SK-N-SH (cell line): ENCODE data around the gene SYNE1. TPM values are rescaled to one million over a fixed set of nuclear protein-coding genes. Genes with fewer than 3 reads are reported as not detected.

Experiments used
- CTCF ChIA-PET: fragments of 300-600, 350-600 bp; formaldehyde crosslinking; extraction: SDS; loops from one replicate; lab custom pipeline; 2021; lab: Yijun Ruan, JAX
- POLR2A ChIA-PET: fragments of 350-600 bp; sonication (Branson Sonifier 250); formaldehyde crosslinking; extraction: SDS; loops from one replicate; lab custom pipeline; 2020; ENCODE audit warnings: antibody characterized with exemption, inconsistent platforms; lab: Yijun Ruan, JAX
- DNase-seq: peaks from one replicate; pipeline ENCODE4 v3.0.0; 2012
- H2AFZ ChIP-seq: fragments of 200-600 bp; sonication (generic); 2 replicates; pipeline ENCODE4 v1.8.1; 2016; ENCODE audit warnings: antibody characterized with exemption, mild to moderate bottlenecking, low read depth
- H3F3A ChIP-seq: fragments of 200-600 bp; sonication (generic); replicated peaks from 2 replicates; pipeline ENCODE3; 2016; ENCODE audit warnings: antibody characterized with exemption, mild to moderate bottlenecking; ENCODE audit not compliant: insufficient read depth
- H3K27ac ChIP-seq, 2 experiments: fragments of 200-500 bp in 1 of 2; fragments of 200-600 bp in 1 of 2; sonication (Bioruptor generic) in 1 of 2; sonication (generic), shearing (Covaris generic) in 1 of 2; 2 replicates each; pipeline versions ENCODE4 v1.5.1 to v1.6.1; 2014 to 2016; ENCODE audit warnings: low read depth in 2 of 2, inconsistent platforms in 1 of 2, low read length in 1 of 2, mild to moderate bottlenecking in 1 of 2, mixed read lengths in 1 of 2
- H3K27me3 ChIP-seq: fragments of 200-600 bp; sonication (generic), shearing (Covaris generic); 2 replicates; pipeline ENCODE4 v1.6.1; 2016; ENCODE audit warnings: mixed run types; ENCODE audit not compliant: insufficient read depth
- H3K36me3 ChIP-seq, 2 experiments: fragments of 200-500 bp in 1 of 2; fragments of 200-600 bp in 1 of 2; sonication (Bioruptor generic) in 1 of 2; sonication (generic) in 1 of 2; replicated peaks in 1 of 2; 2 replicates each; pipeline versions ENCODE3 to v1.5.1; 2014 to 2016; ENCODE audit warnings: low read length in 1 of 2, mild to moderate bottlenecking in 1 of 2; ENCODE audit not compliant: insufficient read depth in 2 of 2, control insufficient read depth in 1 of 2
- H3K4me1 ChIP-seq, 2 experiments: fragments of 200-500 bp in 1 of 2; fragments of 200-600 bp in 1 of 2; sonication (Bioruptor generic) in 1 of 2; sonication (generic), shearing (Covaris generic) in 1 of 2; 2 replicates each; pipeline versions ENCODE4 v1.5.1 to v1.6.1; 2014 to 2016; ENCODE audit warnings: low read depth in 1 of 2, low read length in 1 of 2, mixed run types in 1 of 2; ENCODE audit not compliant: insufficient read depth in 2 of 2, control insufficient read depth in 1 of 2
- H3K4me2 ChIP-seq: fragments of 200-600 bp; sonication (generic), shearing (Covaris generic); 2 replicates; pipeline ENCODE4 v1.6.1; 2017; ENCODE audit warnings: mixed run types
- H3K4me3 ChIP-seq, 2 experiments: fragments of 200-500 bp in 1 of 2; fragments of 200-600 bp in 1 of 2; sonication (Bioruptor generic) in 1 of 2; sonication (generic), shearing (Covaris generic) in 1 of 2; 2 replicates each; pipeline versions ENCODE4 v1.5.1 to v1.8.1; 2014 to 2016; ENCODE audit warnings: low read depth in 2 of 2, inconsistent platforms in 1 of 2, low read length in 1 of 2, mild to moderate bottlenecking in 1 of 2, mixed read lengths in 1 of 2, moderate library complexity in 1 of 2
- H3K79me2 ChIP-seq: fragments of 200-600 bp; sonication (generic); 2 replicates; pipeline ENCODE4 v1.8.1; 2017; ENCODE audit warnings: mild to moderate bottlenecking; ENCODE audit not compliant: insufficient read depth
- H3K9ac ChIP-seq: fragments of 200-600 bp; sonication (generic); 2 replicates; pipeline ENCODE4 v1.6.1; 2017; ENCODE audit warnings: mixed run types
- H3K9me2 ChIP-seq: fragments of 200-600 bp; sonication (generic); 2 replicates; pipeline ENCODE4 v1.6.1; 2017; ENCODE audit warnings: mixed run types
- H3K9me3 ChIP-seq: fragments of 200-600 bp; sonication (generic); 2 replicates; pipeline ENCODE4 v1.6.1; 2017; ENCODE audit warnings: mixed run types, mild to moderate bottlenecking, moderate library complexity
- H4K20me1 ChIP-seq: fragments of 200-600 bp; sonication (generic); 2 replicates; pipeline ENCODE4 v1.6.1; 2017; ENCODE audit warnings: mild to moderate bottlenecking, mixed run types; ENCODE audit not compliant: insufficient read depth
- ELF1 ChIP-seq: IDR thresholded peaks from 2 replicates; pipeline ENCODE4 v1.4.0; 2012
- EP300 ChIP-seq, 2 experiments: IDR thresholded peaks; 2 replicates each; pipeline versions ENCODE4 v1.4.0 to v1.6.1; 2012; ENCODE audit warnings: borderline replicate concordance in 1 of 2, low read depth in 1 of 2, low read length in 1 of 2
- EZH2phosphoT487 ChIP-seq: fragments of 200-600 bp; sonication (generic); IDR thresholded peaks from 2 replicates; pipeline ENCODE4 v1.6.1; 2017; ENCODE audit warnings: low read depth, mixed run types, mild to moderate bottlenecking, antibody characterized with exemption, moderate library complexity, borderline replicate concordance
- GABPA ChIP-seq: IDR thresholded peaks from 2 replicates; pipeline ENCODE4 v1.4.0; 2012; ENCODE audit warnings: low read depth, mild to moderate bottlenecking
- IRF3 ChIP-seq: fragments of 150-350 bp; IDR thresholded peaks from 2 replicates; pipeline ENCODE4 v1.6.1; 2016; ENCODE audit warnings: mild to moderate bottlenecking, low read depth, low read length
- JUND ChIP-seq: IDR thresholded peaks from 2 replicates; pipeline ENCODE4 v1.4.0; 2012
- MEF2A ChIP-seq: IDR thresholded peaks from 2 replicates; pipeline ENCODE4 v1.4.0; 2012; ENCODE audit warnings: low read depth, borderline replicate concordance
- MXI1 ChIP-seq: IDR thresholded peaks from 2 replicates; pipeline ENCODE4 v1.6.1; 2012; ENCODE audit warnings: mild to moderate bottlenecking, low read depth, low read length, improper control_type of control experiment
- NRF1 ChIP-seq: IDR thresholded peaks from 2 replicates; pipeline ENCODE4 v1.6.1; 2012; ENCODE audit warnings: low read depth, mild to moderate bottlenecking, low read length
- PBX3 ChIP-seq: IDR thresholded peaks from 2 replicates; pipeline ENCODE4; 2012
- REST ChIP-seq: IDR thresholded peaks from 2 replicates; pipeline ENCODE4 v1.6.1; 2012; ENCODE audit warnings: mild to moderate bottlenecking, low read depth, low read length, moderate library complexity
- SIN3A ChIP-seq: IDR thresholded peaks from 2 replicates; pipeline ENCODE4 v1.6.1; 2012; ENCODE audit warnings: low read depth, mild to moderate bottlenecking, low read length, moderate library complexity, borderline replicate concordance
- TAF1 ChIP-seq: IDR thresholded peaks from 2 replicates; pipeline ENCODE4 v1.6.1; 2012; ENCODE audit warnings: low read depth, mild to moderate bottlenecking, low read length, moderate library complexity, borderline replicate concordance
- USF1 ChIP-seq: IDR thresholded peaks from 2 replicates; pipeline ENCODE4 v1.4.0; 2012; ENCODE audit warnings: low read depth, borderline replicate concordance
- USF2 ChIP-seq: fragments of 150-350 bp; IDR thresholded peaks from 2 replicates; pipeline ENCODE4 v1.6.1; 2017; ENCODE audit warnings: antibody characterized with exemption, low read length, low read depth, borderline replicate concordance
- ZBTB33 ChIP-seq: IDR thresholded peaks from 2 replicates; pipeline ENCODE4 v1.4.0; 2012; ENCODE audit warnings: low read depth, borderline replicate concordance
- WGBS: methylation state at CpG from one replicate; pipeline ENCODE4 v1.1.6; 2017; ENCODE audit warnings: low lambda C conversion rate; 5-methylcytosine and 5-hydroxymethylcytosine counted together
- polyA plus RNA-seq, 3 experiments: library from polyadenylated mRNA; depleted of rRNA; stranded (reverse); fragments of >200 nt; gene quantifications; 2 replicates each; pipeline ENCODE4 v1.2.3, GENCODE V29; 2012

The SYNE1 gene
- polyA plus RNA-seq, 1 of the 3 experiments (the other 2 are of a cell fraction), result 31.1 TPM

- ChIA-PET POLR2A (no interaction called here), CTCF (no interaction called here)
- Histone ChIP-seq H3K36me3 (no peaks in the 10 kb centered on the region), H3F3A (peaks cover 36% of the 10 kb centered on the region), H3K79me2 (no peaks in the 10 kb centered on the region), H3K9me2 (no peaks in the 10 kb centered on the region), H3K4me3 (no peak overlapping the region), H3K27ac (no peak overlapping the region), H3K27me3 (no peaks in the 10 kb centered on the region), H3K9ac (no peak overlapping the region), H3K4me1 (peaks cover 6 to 13% of the 10 kb centered on the region in 2 experiments; a peak in 3 of 4 replicates), H3K9me3 (no peaks in the 10 kb centered on the region), H3K4me2 (no peak overlapping the region), H4K20me1 (no peaks in the 10 kb centered on the region), H2AFZ (no peak overlapping the region)
- TF ChIP-seq IRF3 (no peak), NRF1 (no peak), EZH2phosphoT487 (no peak), EP300 (IDR thresholded peaks at IDR 0.05; ENCODE audit: borderline replicate concordance in 1 of 2, low read depth in 1 of 2, low read length in 1 of 2) (no peak), SIN3A (no peak), PBX3 (no peak), JUND (no peak), TAF1 (no peak), ZBTB33 (no peak), GABPA (no peak), REST (no peak), MEF2A (no peak), MXI1 (no peak), USF2 (no peak), ELF1 (no peak), USF1 (no peak)
- DNase-seq, result no peak
- WGBS, result 85% methylated on average over 6 of the region's 6 CpGs
These were observed 543.5 kb downstream of the SYNE1 start for GRCh38 chr6:152093711-152094110.
